Activated CD4-positive, alpha-beta T cell treated with anti-CD3 and anti-CD28 coated beads, Interleukin-2, Interleukin-6, amounts not matched to agents 100 ng/mL and 50 ng/mL, durations not matched to agents 16 hours and 8 hours (primary cell): Measurements from ENCODE around the gene PNPLA6.
A peak's percentile ranks its signal among the peaks of the same experiment; 100 is the strongest.
"Not testable (repeated sequence)": the region's sequence is repeated elsewhere in the genome, so short reads cannot be mapped to it uniquely, and the experiment has no call there.

ENCODE experiments used
- DNase-seq: peaks from one replicate; pipeline ENCODE4 v3.0.0-alpha.2; 2020

The PNPLA6 gene

GRCh38 chr19:7533925-7534480 lies 1.5 kb upstream of the PNPLA6 start:
- DNase-seq, result peak; percentile 88

DNA sequence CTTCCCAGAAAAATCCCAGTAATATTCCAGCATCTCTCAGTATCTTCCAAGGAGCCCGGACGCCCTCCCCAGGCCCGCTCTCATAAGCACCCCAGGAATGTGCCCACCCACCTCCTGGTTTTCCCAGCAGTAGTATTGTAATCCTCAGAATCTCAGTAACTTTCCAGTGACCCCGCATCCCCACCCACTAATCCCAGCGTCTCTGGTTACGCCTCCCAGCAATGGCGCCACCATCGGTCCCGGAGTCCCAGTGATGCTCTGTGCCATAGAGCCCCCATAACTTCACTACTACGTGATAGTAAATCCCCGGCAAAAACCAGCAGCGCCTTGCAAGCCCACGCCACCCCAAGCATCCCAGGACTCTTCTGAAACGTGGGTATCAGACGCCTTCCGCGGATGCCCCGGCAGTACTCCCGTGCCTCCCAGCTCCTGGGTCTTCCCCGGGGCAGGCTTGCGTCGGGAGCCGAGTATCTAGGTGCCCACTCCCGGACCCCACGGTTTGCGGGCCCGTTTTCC lies 928 bp upstream of the PNPLA6 start:
- no peak for DNase-seq

DNA sequence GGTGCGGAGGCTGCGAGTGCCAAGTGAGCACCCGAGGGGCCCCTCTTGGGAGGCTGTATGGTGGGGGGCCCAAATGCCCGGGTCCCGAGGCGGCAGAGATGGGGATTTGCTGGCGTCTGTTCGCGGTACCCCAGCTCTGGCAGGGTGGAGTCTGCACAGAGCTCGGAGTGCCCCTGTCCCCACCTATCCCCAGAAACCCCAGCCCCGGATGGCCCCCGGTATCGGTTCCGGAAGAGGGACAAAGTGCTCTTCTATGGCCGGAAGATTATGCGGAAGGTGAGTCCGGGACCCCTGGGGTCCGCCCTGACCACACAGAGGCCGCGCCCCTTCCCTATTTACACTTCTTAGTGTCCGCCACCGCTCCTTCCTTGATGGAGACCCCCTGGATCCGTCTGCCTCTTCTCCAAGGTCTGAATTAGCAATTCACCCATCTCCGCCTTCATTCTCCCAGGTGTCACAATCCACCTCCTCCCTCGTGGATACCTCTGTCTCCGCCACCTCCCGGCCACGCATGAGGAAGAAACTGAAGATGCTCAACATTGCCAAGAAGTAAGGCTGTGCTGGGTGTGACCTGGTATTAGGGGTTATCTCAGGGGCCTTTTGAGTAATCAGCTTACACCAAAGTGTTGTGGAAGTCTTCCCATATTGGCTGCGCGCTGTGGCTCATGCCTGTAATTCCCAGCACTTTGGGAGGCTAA lies 630 bp downstream of the PNPLA6 start:
- DNase-seq, result no peak

GRCh38 chr19:7538990-7539389 lies 3.5 kb downstream of the PNPLA6 start:
- not testable (repeated sequence) for DNase-seq

GRCh38 chr19:7539827-7540425 lies 4.4 kb downstream of the PNPLA6 start:
- no peak for DNase-seq

- peak; percentile 33 for DNase-seq
Measured at GRCh38 chr19:7540761-7541474, 5.4 kb downstream of the PNPLA6 start.

DNA sequence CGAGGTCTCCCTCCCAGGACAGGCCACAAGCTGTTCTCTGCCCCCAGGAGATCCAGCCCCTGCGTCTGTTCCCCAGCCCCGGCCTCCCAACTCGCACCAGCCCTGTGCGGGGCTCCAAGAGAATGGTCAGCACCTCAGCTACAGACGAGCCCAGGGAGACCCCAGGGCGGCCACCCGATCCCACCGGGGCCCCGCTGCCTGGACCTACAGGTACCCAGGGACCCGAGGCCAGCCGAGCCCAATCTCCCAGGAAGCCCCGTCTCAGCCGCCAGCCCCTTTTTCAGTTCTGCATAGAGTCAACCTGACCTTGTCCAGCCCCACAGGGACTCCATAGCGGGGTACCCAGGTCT lies 5.9 kb downstream of the PNPLA6 start:
- no peak for DNase-seq

GRCh38 chr19:7541828-7542443 lies 6.4 kb downstream of the PNPLA6 start:
- DNase-seq, result no peak

GRCh38 chr19:7542556-7543348 lies 7.2 kb downstream of the PNPLA6 start:
- no peak for DNase-seq

DNA sequence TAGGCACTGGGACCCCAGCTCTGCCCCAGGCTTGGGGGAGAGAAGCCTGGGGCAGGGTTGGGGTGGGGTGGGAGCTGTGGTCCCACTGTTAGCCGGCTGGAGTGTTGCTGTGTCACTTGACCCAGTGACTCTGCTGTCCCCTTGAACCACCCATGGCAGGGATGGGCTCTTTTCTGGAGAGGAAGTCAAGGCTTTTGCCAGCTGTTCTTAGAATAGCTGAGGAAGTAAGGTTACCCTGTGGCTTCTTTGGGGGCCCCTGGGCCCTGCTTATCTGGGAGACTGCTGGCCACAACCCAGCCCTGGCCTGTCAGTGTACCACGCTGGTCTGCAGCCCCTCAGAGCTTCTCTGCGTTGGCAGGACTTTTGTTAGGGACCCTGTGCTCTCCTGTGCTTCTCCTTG lies 9.1 kb downstream of the PNPLA6 start:
- peak; percentile 24 for DNase-seq

DNA sequence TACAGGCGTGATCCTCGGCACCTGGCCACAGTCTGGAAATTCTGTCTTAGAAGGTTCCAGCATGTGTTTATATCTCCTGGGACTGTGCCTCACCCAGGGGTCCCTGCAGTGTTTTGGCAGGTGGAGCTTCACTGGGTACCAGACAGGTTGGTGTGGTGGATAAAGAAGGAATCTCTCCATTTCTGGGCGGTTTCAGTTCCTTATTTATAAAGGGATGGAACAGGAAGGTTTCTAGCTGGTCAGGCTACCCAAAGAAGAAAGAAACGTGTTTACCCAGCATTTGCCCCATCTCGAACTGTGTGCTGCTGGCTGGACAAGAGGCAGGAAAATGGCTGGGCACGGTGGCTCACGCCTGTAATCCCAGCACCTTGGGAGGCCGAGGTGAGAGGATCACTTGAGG lies 9.8 kb downstream of the PNPLA6 start:
- no peak for DNase-seq

GRCh38 chr19:7545904-7546303 lies 10.4 kb downstream of the PNPLA6 start:
- DNase-seq, result peak; percentile 35

DNA sequence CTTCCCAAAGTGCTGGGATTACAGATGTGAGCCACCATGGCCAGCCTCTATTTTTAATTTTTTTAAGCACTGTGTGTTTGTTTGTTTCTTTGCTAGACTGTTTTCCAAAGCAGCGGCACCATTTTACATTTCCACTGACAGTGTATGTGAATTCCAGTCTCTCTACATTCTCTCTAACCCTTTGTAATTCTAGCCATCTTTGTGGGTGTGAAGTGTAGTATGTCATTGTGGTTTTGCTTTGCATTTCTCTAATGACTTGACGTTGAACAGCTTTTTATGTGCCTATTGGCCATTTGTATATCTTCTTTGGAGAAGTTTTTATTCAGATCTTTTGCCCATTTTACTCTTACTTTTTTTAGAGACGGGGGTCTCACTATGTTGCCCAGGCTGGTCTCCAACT lies 11.6 kb downstream of the PNPLA6 start:
- peak; percentile 20 for DNase-seq

DNA sequence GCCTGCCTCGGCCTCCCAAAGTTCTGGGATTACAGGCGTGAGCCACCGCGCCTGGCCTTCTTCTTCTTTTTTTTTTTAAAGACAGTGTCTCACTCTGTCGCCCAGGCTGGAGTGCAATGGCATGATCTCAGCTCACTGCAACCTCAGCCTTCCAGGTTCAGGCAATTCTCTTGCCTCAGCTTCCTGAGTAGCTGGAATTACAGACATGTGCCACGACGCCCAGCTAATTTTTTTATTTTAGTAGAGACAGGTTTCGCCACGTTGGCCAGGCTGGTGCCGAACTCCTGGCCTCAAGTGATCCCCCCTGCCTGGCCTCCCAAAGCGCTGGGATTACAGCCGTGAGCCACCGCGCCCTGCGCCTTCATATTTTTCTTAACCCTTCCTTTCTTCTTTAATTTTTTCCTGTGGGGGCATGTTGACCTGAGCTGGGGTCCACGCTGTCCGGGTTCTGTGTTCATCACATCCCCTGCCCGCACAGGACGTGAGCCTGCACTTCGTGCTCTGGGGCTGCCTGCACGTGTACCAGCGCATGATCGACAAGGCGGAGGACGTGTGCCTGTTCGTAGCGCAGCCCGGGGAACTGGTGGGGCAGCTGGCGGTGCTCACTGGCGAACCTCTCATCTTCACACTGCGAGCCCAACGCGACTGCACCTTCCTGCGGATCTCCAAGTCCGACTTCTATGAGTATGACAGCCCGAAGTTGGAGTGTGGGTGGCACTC lies 14.1 kb downstream of the PNPLA6 start:
- no peak for DNase-seq

GRCh38 chr19:7550169-7550770 lies 14.8 kb downstream of the PNPLA6 start:
- no peak for DNase-seq

DNA sequence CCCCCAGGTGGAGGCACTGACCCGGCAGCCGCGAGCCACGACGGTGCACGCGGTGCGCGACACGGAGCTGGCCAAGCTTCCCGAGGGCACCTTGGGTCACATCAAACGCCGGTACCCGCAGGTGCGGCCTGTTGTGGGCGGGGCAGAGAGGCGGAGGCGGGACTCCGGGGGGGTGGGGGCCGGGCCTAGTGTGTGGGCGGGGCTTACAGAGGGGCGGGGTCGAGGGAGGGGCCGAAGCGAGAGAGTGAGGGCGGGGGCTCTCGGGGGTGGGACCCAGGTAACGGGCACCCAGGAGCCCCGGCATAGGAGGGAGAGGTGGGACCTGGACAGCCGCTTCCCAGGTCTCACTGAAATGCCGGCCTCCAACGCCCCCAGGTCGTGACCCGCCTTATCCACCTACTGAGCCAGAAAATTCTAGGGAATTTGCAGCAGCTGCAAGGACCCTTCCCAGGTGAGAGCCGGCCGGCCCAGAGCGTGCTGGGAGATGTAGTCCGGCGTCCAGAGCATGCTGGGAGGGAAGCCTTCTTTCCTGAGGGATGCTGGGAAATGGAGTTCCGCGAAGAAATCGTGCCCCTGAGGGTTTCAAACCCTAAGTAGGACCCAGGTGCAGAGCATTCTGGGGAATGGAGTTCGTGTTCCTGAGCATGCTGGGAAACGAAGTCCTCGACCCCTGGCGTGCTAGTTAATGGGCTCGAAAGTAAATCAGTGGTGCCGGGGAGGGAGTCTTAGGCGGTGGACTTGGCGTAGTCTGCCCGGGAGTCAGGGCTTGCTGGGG lies 15.7 kb downstream of the PNPLA6 start:
- peak; percentile 58 for DNase-seq

- no peak for DNase-seq
Measured at GRCh38 chr19:7552781-7553180, 17.3 kb downstream of the PNPLA6 start.

- DNase-seq, result no peak
Measured at GRCh38 chr19:7554565-7554964, 19.0 kb downstream of the PNPLA6 start.

DNA sequence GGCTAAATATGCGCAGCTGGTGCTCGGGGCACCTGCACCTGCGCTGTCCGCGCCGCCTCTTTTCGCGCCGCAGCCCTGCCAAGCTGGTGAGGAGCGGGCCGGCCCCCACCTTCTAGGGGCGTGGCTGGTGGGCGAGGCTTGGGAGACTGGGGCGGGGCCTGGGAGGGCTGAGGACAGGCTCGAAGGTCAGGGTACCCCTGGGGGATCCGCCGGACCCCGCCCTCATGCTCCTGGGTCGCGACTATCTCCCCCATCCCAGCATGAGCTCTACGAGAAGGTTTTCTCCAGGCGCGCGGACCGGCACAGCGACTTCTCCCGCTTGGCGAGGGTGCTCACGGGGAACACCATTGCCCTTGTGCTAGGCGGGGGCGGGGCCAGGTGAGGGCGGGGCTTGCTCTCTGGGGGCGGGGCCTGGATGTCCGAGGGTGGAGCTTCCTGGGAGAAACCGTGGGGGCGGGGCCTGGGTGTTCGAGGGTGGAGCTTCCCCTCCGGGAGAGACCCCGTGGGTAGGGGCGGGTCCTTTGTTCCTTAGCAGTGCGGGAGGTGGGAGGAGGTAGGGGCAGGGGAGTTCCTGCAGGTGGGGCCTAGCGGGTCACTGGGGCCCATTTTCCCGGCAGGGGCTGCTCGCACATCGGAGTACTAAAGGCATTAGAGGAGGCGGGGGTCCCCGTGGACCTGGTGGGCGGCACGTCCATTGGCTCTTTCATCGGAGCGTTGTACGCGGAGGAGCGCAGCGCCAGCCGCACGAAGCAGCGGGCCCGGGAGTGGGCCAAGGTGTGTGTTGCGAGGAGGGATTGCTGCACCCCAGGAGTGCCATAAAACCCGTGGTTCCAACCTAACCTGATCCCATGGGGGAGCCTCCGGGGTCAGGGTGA lies 19.7 kb downstream of the PNPLA6 start:
- peak; percentile 30 for DNase-seq
